Fibroblast of lung (primary cell): ENCODE data around the gene WDR53. TPM values are rescaled to one million over a fixed set of nuclear protein-coding genes. Genes with fewer than 3 reads are reported as not detected.

Source experiments
- DNase-seq, 2 donors: peaks; one replicate each; pipeline versions ENCODE4 v3.0.0 to v3.0.0-alpha.2; 2010; ENCODE audit warnings: low read depth in 2 of 2
- H2AFZ ChIP-seq: 2 replicates; pipeline ENCODE4 v1.5.1; 2012; ENCODE audit warnings: low read length, control low read depth, inconsistent platforms
- H3K27ac ChIP-seq: 2 replicates; pipeline ENCODE4 v1.5.1; 2011; ENCODE audit warnings: low read length, control low read depth; ENCODE audit not compliant: insufficient read depth
- H3K27me3 ChIP-seq: 2 replicates; pipeline ENCODE4 v1.5.1; 2011; ENCODE audit warnings: mild to moderate bottlenecking, low read length; ENCODE audit not compliant: control insufficient read depth, insufficient read depth
- H3K36me3 ChIP-seq: 2 replicates; pipeline ENCODE4 v1.5.1; 2011; ENCODE audit warnings: low read length; ENCODE audit not compliant: control insufficient read depth, insufficient read depth
- H3K4me1 ChIP-seq: 2 replicates; pipeline ENCODE4 v1.5.1; 2011; ENCODE audit warnings: low read length; ENCODE audit not compliant: control insufficient read depth, insufficient read depth; ENCODE audit errors: extremely low read depth
- H3K4me2 ChIP-seq: 2 replicates; pipeline ENCODE4 v1.5.1; 2011; ENCODE audit warnings: low read length, control low read depth; ENCODE audit not compliant: insufficient read depth; ENCODE audit errors: extremely low read depth
- H3K4me3 ChIP-seq, 4 experiments: fragments of 200-600 bp in 1 of 4; sonication (generic) in 1 of 4; replicated peaks in 1 of 4; 2 replicates each; pipeline ENCODE4 v1.5.1; 2011 to 2016; ENCODE audit warnings: low read length in 4 of 4, low read depth in 3 of 4, mild to moderate bottlenecking in 3 of 4, control low read depth in 2 of 4, inconsistent platforms in 1 of 4, mixed read lengths in 1 of 4; ENCODE audit not compliant: insufficient read depth in 1 of 4; ENCODE audit errors: control extremely low read depth in 1 of 4
- H3K79me2 ChIP-seq: 2 replicates; pipeline ENCODE4 v1.5.1; 2012; ENCODE audit warnings: mild to moderate bottlenecking, low read length, inconsistent platforms; ENCODE audit not compliant: control insufficient read depth, insufficient read depth
- H3K9ac ChIP-seq: 2 replicates; pipeline ENCODE4 v1.5.1; 2011; ENCODE audit warnings: mild to moderate bottlenecking, low read length, control low read depth; ENCODE audit not compliant: insufficient read depth
- H3K9me3 ChIP-seq: 2 replicates; pipeline ENCODE4 v1.5.1; 2012; ENCODE audit warnings: low read depth, low read length; ENCODE audit not compliant: control insufficient read depth, insufficient read depth
- H4K20me1 ChIP-seq: 2 replicates; pipeline ENCODE4 v1.5.1; 2011; ENCODE audit warnings: low read length; ENCODE audit not compliant: control insufficient read depth, insufficient read depth; ENCODE audit errors: extremely low read depth
- EZH2 ChIP-seq: IDR thresholded peaks from 2 replicates; pipeline ENCODE4 v1.5.1; 2012; ENCODE audit warnings: low read length, control low read depth, mild to moderate bottlenecking; ENCODE audit errors: missing control alignments
- polyA plus RNA-seq, 2 donors: library from polyadenylated mRNA; depleted of rRNA in 1 of 2; stranded (reverse) in 1 of 2; unstranded in 1 of 2; fragments of >200 nt; gene quantifications; 2 replicates each; pipeline ENCODE4 v1.2.1, GENCODE V29; 2011 to 2012; ENCODE audit warnings: missing spikeins in 1 of 2
- total RNA-seq: library from RNA; depleted of rRNA; stranded (reverse); fragments of >200 nt; gene quantifications from 2 replicates; pipeline ENCODE4 v1.2.1, GENCODE V29; 2014
- TF ChIP-seq, protein P1 (sequence below), 2 donors: IDR thresholded peaks in 1 of 2; conservative IDR thresholded peaks in 1 of 2; 1 replicate in 1 of 2; 2 replicates in 1 of 2; pipeline ENCODE4 v1.5.1; 2011 to 2012; ENCODE audit warnings: low read length in 2 of 2, control low read depth in 1 of 2, inconsistent platforms in 1 of 2, low read depth in 1 of 2, mild to moderate bottlenecking in 1 of 2

Gene WDR53
- total and polyA plus RNA-seq, 2 donors (not counting 1 experiment from before 2014, with no cell fraction given) = 8.3 TPM

GRCh38 chr3:196558476-196558875, 9.9 kb downstream of the WDR53 start:
- H3K27ac ChIP-seq = no peak overlapping the region
- DNase-seq = no peak
- no peaks in the 10 kb centered on the region for H3K36me3 ChIP-seq

DNA sequence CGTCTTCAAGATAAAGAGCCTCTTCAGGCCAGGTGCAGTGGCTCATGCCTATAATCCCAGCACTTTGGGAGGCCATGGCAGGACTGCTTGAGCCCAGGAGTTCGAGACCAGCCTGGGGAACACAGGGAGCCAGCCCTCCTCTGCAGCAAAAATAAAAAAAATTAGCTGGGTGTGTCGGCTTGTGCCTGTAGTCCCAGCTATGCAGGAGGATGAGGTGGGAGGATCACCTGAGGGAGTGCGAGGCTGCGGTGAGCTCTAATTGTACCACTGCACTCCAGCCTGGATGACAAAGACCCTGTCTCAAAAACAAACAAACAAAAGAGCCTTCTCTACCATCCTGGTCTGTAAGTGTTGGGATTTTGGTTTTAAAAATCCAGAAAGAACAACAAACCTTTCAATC, 11.1 kb downstream of the WDR53 start:
- Histone ChIP-seq H3K27ac (no peak overlapping the region), H3K4me2 (no peak overlapping the region), H3K9ac (no peak overlapping the region), H3K9me3 (no peaks in the 10 kb centered on the region), H3K27me3 (no peaks in the 10 kb centered on the region), H4K20me1 (no peaks in the 10 kb centered on the region), H3K79me2 (no peaks in the 10 kb centered on the region), H3K4me1 (no peaks in the 10 kb centered on the region), H3K4me3 (no peak overlapping the region), H3K36me3 (no peaks in the 10 kb centered on the region), H2AFZ (no peak overlapping the region)
- TF ChIP-seq EZH2 = no peak
- TF ChIP-seq, protein P1, sequence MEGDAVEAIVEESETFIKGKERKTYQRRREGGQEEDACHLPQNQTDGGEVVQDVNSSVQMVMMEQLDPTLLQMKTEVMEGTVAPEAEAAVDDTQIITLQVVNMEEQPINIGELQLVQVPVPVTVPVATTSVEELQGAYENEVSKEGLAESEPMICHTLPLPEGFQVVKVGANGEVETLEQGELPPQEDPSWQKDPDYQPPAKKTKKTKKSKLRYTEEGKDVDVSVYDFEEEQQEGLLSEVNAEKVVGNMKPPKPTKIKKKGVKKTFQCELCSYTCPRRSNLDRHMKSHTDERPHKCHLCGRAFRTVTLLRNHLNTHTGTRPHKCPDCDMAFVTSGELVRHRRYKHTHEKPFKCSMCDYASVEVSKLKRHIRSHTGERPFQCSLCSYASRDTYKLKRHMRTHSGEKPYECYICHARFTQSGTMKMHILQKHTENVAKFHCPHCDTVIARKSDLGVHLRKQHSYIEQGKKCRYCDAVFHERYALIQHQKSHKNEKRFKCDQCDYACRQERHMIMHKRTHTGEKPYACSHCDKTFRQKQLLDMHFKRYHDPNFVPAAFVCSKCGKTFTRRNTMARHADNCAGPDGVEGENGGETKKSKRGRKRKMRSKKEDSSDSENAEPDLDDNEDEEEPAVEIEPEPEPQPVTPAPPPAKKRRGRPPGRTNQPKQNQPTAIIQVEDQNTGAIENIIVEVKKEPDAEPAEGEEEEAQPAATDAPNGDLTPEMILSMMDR (conservative IDR thresholded peaks at IDR 0.05 in 1 of 2, IDR thresholded peaks at IDR 0.05 in 1 of 2; ENCODE audit: low read depth in 1 of 2, low read length in 2 of 2) = no peak
- no peak for DNase-seq

More at GRCh38 chr3:196558476-196558875, 9.9 kb downstream of the WDR53 start:
- Histone ChIP-seq H3K27me3 (no peaks in the 10 kb centered on the region), H3K4me1 (no peaks in the 10 kb centered on the region), H3K9me3 (no peaks in the 10 kb centered on the region), H4K20me1 (no peaks in the 10 kb centered on the region), H2AFZ (no peak overlapping the region), H3K9ac (no peak overlapping the region), H3K4me2 (no peak overlapping the region), H3K4me3 (no peak overlapping the region), H3K79me2 (no peaks in the 10 kb centered on the region)
- no peak for TF ChIP-seq EZH2
- TF ChIP-seq, protein P1 (conservative IDR thresholded peaks at IDR 0.05 in 1 of 2, IDR thresholded peaks at IDR 0.05 in 1 of 2; ENCODE audit: low read depth in 1 of 2, low read length in 2 of 2) = no peak

DNA sequence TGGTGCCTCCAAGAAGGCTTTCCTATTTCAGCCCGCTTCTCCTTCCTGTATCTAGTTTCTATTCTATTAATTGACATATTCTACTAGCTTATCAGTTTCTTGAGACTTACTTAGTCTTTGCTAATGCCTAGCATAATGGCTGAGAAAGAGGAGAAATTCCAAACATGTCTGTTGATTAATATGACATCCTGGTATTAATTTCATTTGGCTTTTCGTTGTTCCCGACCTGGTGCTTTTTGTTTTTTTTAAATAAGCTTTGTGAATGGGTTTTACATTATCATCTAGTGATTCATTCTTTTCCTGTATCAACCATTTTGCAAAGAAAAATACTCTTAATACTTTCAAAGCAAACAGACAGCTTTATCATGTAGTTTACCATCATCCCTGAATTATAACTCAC, 13.1 kb downstream of the WDR53 start:
- H3K4me2 ChIP-seq = no peak overlapping the region
- no peak for TF ChIP-seq EZH2
- TF ChIP-seq, protein P1 (conservative IDR thresholded peaks at IDR 0.05 in 1 of 2, IDR thresholded peaks at IDR 0.05 in 1 of 2; ENCODE audit: low read depth in 1 of 2, low read length in 2 of 2) = no peak
- no peak overlapping the region for H2AFZ ChIP-seq
- no peaks in the 10 kb centered on the region for H3K9me3 ChIP-seq
- H3K4me1 ChIP-seq = no peaks in the 10 kb centered on the region
- no peaks in the 10 kb centered on the region for H3K79me2 ChIP-seq
- no peak overlapping the region for H3K9ac ChIP-seq
- H3K27ac ChIP-seq = no peak overlapping the region
- no peak for DNase-seq
- no peaks in the 10 kb centered on the region for H4K20me1 ChIP-seq
- no peaks in the 10 kb centered on the region for H3K36me3 ChIP-seq
- no peak overlapping the region for H3K4me3 ChIP-seq
- H3K27me3 ChIP-seq = no peaks in the 10 kb centered on the region
